Brain microvascular endothelial cell (primary cell): ENCODE measurements around the gene TCF4.

ENCODE experiments used
- DNase-seq: peaks from one replicate; pipeline ENCODE4 v3.0.0-alpha.2; 2020
- H3K27ac ChIP-seq: fragments of 250-450 bp; sonication (Bioruptor Pico); 2 replicates; pipeline ENCODE4 v1.5.1; 2020; ENCODE audit warnings: mild to moderate bottlenecking, moderate library complexity
- H3K27me3 ChIP-seq: fragments of 250-450 bp; sonication (Bioruptor Pico); replicated peaks from 2 replicates; pipeline ENCODE4 v1.5.1; 2020; ENCODE audit warnings: mild to moderate bottlenecking
- H3K36me3 ChIP-seq: fragments of 250-450 bp; sonication (Bioruptor Pico); replicated peaks from 2 replicates; pipeline ENCODE4 v1.5.1; 2020; ENCODE audit warnings: mild to moderate bottlenecking
- H3K4me3 ChIP-seq: 2 replicates; pipeline ENCODE4 v1.5.1; 2011; ENCODE audit warnings: low read depth, mild to moderate bottlenecking, control low read depth, low read length, moderate library complexity
- in situ Hi-C: cut with HindIII; loops from 2 replicates; pipeline ENCODE4 v1.10.0; 2017; ENCODE audit warnings: low sequenced_read_pairs, low pct_ligation_motif_present
- TF ChIP-seq, protein P1 (sequence below): IDR thresholded peaks from 2 replicates; pipeline ENCODE4 v1.5.1; 2011; ENCODE audit warnings: low read depth, mild to moderate bottlenecking, moderate library complexity, low read length, control low read depth, inconsistent platforms; ENCODE audit errors: missing control alignments

The TCF4 gene

DNA sequence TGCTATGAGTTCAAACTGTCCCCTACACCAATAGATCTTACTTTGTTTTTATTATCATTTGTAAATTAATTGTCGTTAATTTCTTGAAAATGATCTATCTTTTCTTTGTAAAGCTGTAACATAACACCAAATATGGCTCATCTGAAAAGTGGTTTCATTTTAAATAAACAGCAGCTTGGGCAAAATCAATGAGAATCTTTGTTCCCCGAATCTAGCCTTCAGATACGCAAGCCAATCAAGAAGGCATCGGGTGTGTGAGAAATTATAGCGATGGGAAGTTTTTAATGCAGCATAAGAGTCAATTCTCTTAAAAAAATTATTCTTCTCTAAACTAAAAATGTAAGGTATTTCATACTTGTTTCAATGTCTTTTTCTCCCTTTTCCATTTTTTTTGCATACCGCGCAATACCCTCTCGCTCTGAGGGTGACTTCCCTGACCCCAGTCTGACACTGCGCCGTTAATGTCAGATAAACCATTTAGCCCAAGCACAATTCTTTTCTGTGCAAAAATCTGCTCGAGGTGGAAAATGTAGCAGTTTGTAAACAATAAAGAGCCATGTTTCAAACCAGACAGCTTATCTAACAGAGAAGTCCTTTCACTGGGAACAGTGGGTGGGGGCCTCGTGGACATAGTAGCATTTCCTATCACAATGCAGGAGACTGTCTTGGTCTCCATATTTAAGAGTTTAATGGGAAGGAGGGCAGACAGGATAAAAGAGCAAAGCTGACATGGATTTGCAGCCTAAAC lies 129.4 kb downstream of the TCF4 start:
- in situ Hi-C loops: no loop called here

DNA sequence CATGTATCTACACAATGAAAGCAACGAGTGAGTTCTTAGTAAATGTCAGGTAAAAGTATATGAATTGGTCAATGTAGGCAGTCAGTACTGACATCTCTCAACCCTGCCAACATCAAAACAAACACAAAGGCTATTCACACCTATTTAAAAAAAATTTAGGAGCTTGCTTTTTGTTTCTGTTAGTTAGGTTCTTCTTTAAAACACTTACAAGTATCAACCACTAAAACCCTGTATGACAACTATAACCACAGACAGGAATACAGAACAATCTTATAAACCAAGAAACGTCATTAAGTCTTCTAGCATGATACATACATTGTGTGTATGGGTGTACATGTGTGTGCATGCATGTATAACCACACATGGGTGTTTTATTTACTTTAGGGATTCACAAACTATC lies 131.0 kb downstream of the TCF4 start:
- Histone ChIP-seq H3K27me3 (no peaks in the 10 kb centered on the region), H3K27ac (no peak overlapping the region), H3K36me3 (no peaks in the 10 kb centered on the region), H3K4me3 (no peak overlapping the region)
- TF ChIP-seq, protein P1, sequence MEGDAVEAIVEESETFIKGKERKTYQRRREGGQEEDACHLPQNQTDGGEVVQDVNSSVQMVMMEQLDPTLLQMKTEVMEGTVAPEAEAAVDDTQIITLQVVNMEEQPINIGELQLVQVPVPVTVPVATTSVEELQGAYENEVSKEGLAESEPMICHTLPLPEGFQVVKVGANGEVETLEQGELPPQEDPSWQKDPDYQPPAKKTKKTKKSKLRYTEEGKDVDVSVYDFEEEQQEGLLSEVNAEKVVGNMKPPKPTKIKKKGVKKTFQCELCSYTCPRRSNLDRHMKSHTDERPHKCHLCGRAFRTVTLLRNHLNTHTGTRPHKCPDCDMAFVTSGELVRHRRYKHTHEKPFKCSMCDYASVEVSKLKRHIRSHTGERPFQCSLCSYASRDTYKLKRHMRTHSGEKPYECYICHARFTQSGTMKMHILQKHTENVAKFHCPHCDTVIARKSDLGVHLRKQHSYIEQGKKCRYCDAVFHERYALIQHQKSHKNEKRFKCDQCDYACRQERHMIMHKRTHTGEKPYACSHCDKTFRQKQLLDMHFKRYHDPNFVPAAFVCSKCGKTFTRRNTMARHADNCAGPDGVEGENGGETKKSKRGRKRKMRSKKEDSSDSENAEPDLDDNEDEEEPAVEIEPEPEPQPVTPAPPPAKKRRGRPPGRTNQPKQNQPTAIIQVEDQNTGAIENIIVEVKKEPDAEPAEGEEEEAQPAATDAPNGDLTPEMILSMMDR: no peak
- no peak for DNase-seq
- in situ Hi-C loops: no loop called here

More for the DNA sequence above, 129.4 kb downstream of the TCF4 start:
- TF ChIP-seq, protein P1: no peak
- DNase-seq: no peak
- H3K27me3 ChIP-seq: no peaks in the 10 kb centered on the region
- no peak overlapping the region for H3K27ac ChIP-seq
- H3K4me3 ChIP-seq: no peak overlapping the region
- no peaks in the 10 kb centered on the region for H3K36me3 ChIP-seq

GRCh38 chr18:55455938-55456337 lies 132.1 kb downstream of the TCF4 start:
- TF ChIP-seq, protein P1: no peak
- no peak for DNase-seq
- no peaks in the 10 kb centered on the region for H3K27me3 ChIP-seq
- no peak overlapping the region for H3K27ac ChIP-seq
- no peaks in the 10 kb centered on the region for H3K36me3 ChIP-seq
- in situ Hi-C loops: no loop called here
- H3K4me3 ChIP-seq: no peak overlapping the region

GRCh38 chr18:55453186-55453585 lies 134.8 kb downstream of the TCF4 start:
- Histone ChIP-seq H3K27ac (no peak overlapping the region), H3K27me3 (no peaks in the 10 kb centered on the region), H3K36me3 (no peaks in the 10 kb centered on the region), H3K4me3 (no peak overlapping the region)
- TF ChIP-seq, protein P1: no peak
- no peak for DNase-seq
- in situ Hi-C loops: no loop called here

DNA sequence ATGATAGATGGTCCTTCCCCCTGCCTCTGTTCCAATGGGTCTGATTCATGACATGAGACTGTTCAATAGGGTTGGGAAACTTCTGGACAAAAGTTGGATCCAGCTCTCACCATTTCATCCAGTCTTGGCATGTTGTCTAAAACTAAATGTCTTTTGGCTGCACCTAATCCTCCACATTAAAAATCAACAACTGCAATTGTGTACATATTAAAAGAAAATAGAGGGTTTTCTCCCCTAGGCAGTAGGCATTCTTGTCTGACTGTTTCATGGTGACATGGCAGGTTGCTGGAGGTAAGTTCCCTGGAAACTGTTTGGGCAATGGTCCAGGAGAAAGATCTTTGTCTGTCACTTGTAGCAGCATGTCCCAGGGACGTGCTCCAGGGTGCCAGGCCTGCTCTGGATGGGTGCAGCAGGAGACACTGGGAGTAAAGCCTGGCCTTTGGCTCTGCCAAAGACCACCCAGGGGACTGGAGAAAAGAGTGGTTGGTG lies 135.8 kb downstream of the TCF4 start:
- TF ChIP-seq, protein P1: no peak
- H3K4me3 ChIP-seq: no peak overlapping the region
- no peaks in the 10 kb centered on the region for H3K27me3 ChIP-seq
- no peak for DNase-seq
- no peaks in the 10 kb centered on the region for H3K36me3 ChIP-seq
- in situ Hi-C loops: no loop called here
- H3K27ac ChIP-seq: no peak overlapping the region
